HG03571 (cell line): ENCODE measurements around the gene UBE2G1.
"Not testable (repeated sequence)": the region's sequence is repeated elsewhere in the genome, so short reads cannot be mapped to it uniquely, and the experiment has no call there.

Source experiments
- ATAC-seq: cut with Tn5 transposase; IDR thresholded peaks from one replicate; pipeline ENCODE4 v1.9.1; 2021; ENCODE audit not compliant: unreplicated experiment

UBE2G1 gene

GRCh38 chr17:4375796-4376440 lies 9.4 kb upstream of the UBE2G1 start:
- not testable (repeated sequence) for ATAC-seq

- ATAC-seq = peak; percentile 80
These were observed 8.7 kb upstream of the UBE2G1 start for GRCh38 chr17:4375039-4375748.

- no peak for ATAC-seq
These were observed 3.2 kb upstream of the UBE2G1 start for GRCh38 chr17:4369557-4370230.

GRCh38 chr17:4368341-4368740 lies 1.9 kb upstream of the UBE2G1 start:
- ATAC-seq = no peak

- not testable (repeated sequence) for ATAC-seq
These were observed 702 bp upstream of the UBE2G1 start for GRCh38 chr17:4367177-4367576.

GRCh38 chr17:4365628-4366326 lies 698 bp downstream of the UBE2G1 start:
- peak; percentile 14 for ATAC-seq

- peak; percentile 43 for ATAC-seq
These were observed 1.3 kb downstream of the UBE2G1 start for GRCh38 chr17:4365103-4365627.

GRCh38 chr17:4364622-4365041 lies 1.8 kb downstream of the UBE2G1 start:
- ATAC-seq = no peak

- no peak for ATAC-seq
These were observed 4.3 kb downstream of the UBE2G1 start for GRCh38 chr17:4362141-4362540.

GRCh38 chr17:4358154-4358553 lies 8.3 kb downstream of the UBE2G1 start:
- no peak for ATAC-seq

GRCh38 chr17:4357671-4358070 lies 8.8 kb downstream of the UBE2G1 start:
- ATAC-seq = no peak

- no peak for ATAC-seq
These were observed 9.3 kb downstream of the UBE2G1 start for GRCh38 chr17:4357030-4357628.

- no peak for ATAC-seq
These were observed 11.5 kb downstream of the UBE2G1 start for GRCh38 chr17:4354862-4355514.

- no peak for ATAC-seq
These were observed 12.3 kb downstream of the UBE2G1 start for GRCh38 chr17:4354206-4354605.

GRCh38 chr17:4350214-4350613 lies 16.3 kb downstream of the UBE2G1 start:
- not testable (repeated sequence) for ATAC-seq

GRCh38 chr17:4345581-4346252 lies 20.8 kb downstream of the UBE2G1 start:
- ATAC-seq = no peak

- no peak for ATAC-seq
These were observed 21.5 kb downstream of the UBE2G1 start for GRCh38 chr17:4344926-4345325.

GRCh38 chr17:4342535-4342934 lies 23.9 kb downstream of the UBE2G1 start:
- no peak for ATAC-seq

- ATAC-seq = no peak
These were observed 24.9 kb downstream of the UBE2G1 start for GRCh38 chr17:4341616-4341977.
